ENCODE measurements around the gene CYB5R4.
"Not testable (repeated sequence)": the region's sequence is repeated elsewhere in the genome, so short reads cannot be mapped to it uniquely, and the experiment has no call there.

Gene CYB5R4

GRCh38 chr6:83862776-83863471, 3.4 kb downstream of the CYB5R4 start:
- DNase-seq = no peak

- no peak for DNase-seq
These were observed 7.6 kb downstream of the CYB5R4 start for GRCh38 chr6:83867043-83867442.

DNA sequence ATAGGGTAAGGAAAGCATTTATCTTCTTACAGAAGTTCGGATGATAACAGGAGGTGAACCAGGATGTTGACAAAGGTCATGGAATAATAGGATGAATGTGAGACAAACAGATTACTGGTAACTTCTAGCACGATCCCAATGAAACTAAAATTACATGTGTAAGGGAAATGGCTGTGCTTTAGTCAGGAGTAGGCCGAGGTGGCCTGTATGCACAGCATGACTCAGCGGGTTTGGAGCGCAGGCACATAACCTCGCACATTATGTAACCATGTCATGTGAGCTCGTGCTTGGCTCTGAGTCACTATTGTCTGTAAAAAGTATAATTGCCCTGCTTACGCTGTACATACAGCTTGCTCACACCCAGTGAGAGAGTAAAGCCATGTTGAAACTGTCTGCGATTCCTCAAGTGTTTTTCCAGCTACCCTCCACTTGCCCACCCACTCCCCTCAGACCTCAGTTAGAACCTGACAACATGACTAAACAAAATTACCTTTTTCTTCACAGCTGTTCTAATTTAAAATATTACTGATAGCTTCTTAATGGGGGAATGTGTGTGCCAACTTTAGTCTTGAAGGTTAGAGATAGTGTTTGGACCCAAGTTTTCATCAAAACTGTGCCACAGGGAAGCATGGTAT, 8.2 kb downstream of the CYB5R4 start:
- peak in 2 of 58 donors; percentile 7 to 59 for DNase-seq

- no peak for DNase-seq
These were observed 9.2 kb downstream of the CYB5R4 start for GRCh38 chr6:83868639-83869038.

DNA sequence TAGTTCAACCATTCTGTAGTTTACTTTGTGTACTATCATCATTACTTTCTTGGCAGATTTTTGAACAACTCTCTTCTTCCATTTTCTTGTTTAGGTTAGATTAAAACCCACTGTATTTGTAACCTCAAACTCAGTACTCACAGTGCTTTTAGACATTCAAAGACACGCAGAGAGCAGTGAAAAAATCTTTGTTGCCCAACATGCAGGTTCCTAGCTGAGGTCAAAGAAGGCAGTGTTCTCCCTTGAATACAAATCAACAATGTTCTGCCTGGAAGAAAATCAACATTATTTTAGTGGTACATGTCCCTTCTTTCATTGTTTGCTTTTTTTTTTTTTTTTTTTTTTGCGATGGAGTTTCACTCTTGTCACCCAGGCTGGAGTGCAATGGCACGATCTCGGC, 11.2 kb downstream of the CYB5R4 start:
- DNase-seq = no peak

DNA sequence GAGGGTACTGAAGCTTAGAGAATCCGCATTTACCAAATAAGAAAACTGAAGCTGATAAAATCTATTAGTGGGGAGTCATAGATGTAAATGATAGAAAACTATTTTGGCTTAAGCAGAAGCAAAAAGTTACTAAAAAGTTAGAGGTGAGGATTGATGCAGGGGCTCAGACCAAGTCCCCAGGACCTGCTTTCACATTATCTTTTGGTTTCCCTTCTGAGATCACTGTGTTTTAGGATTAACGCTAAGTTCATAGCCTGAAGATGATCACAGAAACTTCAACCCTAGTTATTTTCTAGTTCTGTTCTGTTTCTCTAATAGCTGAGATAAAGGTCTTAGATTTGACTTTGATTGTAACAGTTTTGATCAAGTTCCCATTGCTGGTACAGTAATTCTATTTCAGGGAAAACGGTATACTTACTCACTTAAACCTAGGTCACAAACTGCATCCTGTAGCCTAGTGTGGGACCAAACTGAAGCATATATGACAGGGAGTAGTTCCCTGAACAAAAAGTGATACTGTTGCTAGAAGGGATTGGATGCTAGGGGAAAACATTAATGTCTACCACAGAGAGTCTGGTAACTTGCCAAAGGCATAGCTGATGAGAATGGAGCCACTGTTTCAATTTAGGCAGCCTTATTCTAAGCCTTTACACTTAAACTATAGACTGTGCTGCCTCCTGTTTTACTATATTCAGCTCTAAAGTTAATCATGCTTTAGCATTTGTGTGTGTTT, 13.1 kb downstream of the CYB5R4 start:
- peak in 3 of 58 donors; percentile 2 to 10 (median 8) for DNase-seq

DNA sequence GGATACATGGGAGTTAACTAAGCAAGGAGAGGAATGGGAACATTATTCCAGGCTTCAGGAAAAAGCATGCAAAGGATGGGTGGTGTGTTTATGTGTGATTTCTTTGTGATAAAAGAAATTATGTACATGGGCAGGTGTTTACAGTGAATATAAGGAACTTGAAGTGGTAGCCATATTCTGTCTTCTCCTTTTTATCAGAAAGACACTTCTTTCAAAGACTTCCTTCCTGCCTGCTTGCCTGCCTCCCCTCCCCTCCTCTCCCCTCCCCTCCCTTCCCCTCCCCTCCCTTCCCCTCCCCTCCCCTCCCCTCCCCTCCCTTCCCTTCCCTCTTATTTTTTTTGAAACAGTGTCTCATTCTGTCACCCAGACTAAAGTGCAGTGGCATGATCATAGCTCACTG, 14.4 kb downstream of the CYB5R4 start:
- DNase-seq = no peak

DNA sequence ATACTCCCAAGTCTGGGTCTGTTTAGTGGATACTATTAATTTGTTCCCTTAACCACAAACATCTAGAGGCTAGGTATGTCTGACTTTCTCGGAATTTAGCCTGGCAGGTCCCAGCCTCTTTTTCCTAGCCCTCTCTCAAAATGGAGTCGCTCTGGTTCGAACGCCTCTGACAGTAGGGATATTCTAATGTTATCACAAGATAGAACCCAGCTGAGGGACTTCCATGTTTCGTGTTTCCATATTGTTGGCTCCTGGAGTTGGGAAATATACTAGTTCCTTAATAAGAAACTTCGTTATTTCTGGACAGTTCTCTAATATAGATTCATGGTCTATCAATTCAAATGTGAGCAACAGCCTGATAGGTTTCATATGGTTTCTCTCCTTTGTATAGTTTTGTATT, 16.4 kb downstream of the CYB5R4 start:
- no peak for DNase-seq

DNA sequence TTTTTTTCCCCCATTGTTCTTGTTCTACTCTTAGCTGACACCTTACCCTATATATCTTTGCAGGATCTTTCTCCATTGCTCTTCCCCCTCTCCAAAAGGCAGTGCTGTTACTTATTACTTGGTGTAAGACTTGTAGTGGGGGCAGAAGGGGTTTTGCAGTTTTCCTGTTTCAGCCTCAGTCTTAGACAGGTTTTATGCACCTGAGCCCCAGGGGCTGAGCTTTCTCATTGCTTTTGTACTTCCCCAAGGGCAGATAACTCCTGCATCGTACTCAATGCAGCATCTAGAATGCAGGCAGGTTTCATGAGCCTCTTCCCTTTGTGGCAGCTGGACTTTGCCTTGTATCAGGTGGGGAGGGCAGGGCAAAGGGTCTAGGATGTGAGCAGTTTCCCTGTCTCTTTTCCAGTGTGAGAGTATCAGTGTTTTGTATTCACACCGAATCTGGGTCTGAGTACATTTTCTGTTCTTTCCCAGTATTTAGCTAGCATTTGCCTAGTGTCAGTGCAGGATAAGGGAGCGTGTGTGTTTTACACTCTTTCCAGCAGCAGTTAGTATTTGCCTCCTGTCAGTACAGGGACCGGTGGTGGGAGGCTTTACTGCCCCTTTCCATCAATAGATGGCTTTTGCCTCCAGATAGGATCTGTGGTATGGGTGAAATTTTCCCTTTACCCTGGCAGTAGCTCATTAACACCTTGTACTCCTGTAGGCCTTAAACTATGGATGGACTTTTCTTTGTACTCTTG, 19.6 kb downstream of the CYB5R4 start:
- DNase-seq = no peak

DNA sequence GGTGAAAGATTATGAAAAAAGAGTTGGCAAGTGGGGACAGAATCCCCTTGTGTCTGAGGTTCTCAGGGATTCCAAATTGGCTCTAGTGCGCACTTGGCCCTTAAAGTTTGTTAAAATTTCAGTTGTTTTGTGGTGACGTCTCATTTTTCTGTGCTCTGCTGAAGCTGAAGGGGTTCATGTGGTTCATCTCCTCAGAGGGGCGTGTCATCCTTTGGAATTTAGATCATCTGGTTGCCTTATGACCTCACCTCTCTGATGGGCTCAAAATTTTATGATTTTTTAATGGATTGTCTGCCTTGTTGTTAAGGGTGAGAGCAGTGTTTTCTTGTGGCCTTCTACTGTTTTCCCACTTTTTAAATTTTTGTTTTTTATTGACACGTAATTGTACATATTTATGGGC, 20.3 kb downstream of the CYB5R4 start:
- no peak for DNase-seq

DNA sequence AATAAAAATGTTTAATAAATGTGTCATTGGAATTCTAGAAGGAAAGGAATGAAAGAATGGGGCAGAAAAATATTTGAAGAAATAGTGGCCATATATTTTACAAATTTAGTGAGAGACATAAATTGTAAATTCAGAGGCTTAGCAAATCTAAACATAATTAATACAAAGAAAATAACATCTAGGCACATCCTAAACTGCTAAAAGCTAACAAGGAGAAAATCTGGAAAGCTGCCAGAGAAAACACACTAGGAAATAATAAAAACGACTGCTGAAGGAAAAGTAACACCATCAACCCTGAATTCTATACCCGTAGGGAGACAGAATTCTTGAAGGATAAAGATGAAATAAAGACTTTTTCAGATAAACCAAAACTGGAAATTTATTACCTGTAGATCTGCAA, 23.8 kb downstream of the CYB5R4 start:
- DNase-seq = no peak

DNA sequence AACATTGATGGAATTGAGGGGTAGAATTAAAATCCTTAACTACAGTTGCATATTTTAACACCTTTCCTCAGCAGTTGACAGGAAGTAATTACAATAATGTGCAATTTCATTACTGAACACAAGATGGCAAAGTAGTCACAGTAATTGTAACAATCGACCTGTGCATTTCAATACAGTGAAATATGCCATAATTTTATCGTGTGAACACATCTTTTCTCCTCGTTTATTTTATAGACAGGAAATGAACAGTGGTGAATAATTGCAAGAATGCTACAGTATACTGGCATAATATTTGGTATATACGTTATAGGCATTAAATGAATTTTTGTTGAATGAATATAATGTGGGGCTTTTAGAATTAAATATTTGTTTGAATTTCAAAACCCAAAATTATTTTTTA, 25.0 kb downstream of the CYB5R4 start:
- no peak for DNase-seq

DNA sequence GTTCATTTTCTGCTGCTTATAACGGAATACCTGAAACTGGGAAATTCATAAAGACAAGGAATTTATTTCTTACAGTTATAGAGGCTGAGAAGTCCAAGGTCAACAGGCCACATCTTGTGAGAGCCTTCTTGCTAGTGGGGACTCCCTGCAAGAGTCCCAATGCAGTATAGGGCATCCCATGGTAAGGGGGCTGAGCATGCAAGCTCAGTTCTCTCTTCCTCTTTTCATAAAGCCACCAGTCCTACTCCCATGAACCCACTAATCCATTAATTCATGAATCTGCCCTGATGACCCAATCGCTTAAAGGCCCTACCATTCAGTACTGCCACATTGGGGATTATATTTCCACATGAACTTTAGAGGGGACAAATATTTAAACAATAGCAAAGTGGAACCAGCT, 26.5 kb downstream of the CYB5R4 start:
- DNase-seq = no peak

GRCh38 chr6:83889621-83890020, 30.1 kb downstream of the CYB5R4 start:
- no peak for DNase-seq

GRCh38 chr6:83890520-83890919, 31.0 kb downstream of the CYB5R4 start:
- DNase-seq = no peak

DNA sequence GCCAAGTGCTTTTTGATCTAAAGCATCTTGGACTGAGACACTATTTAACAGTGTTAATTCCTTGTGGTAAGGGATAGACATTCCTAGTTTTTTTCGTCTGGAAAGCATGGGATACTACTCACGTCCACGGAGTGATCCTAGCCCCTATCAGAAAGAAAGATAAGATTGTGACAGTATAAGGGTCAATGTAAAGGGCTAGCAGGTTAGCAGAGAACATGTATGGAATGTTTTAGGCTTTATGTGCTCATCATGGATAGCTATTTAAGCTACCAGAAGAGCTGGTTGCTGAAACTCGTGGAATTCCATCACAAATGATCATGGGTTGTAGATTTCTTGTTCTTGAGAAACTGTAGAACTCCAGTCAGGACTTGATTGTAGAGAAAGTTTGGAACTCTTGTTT, 32.1 kb downstream of the CYB5R4 start:
- DNase-seq = no peak

- no peak for DNase-seq
These were observed 33.5 kb downstream of the CYB5R4 start for GRCh38 chr6:83893024-83893423.

GRCh38 chr6:83897094-83897493, 37.6 kb downstream of the CYB5R4 start:
- not testable (repeated sequence) for DNase-seq

DNA sequence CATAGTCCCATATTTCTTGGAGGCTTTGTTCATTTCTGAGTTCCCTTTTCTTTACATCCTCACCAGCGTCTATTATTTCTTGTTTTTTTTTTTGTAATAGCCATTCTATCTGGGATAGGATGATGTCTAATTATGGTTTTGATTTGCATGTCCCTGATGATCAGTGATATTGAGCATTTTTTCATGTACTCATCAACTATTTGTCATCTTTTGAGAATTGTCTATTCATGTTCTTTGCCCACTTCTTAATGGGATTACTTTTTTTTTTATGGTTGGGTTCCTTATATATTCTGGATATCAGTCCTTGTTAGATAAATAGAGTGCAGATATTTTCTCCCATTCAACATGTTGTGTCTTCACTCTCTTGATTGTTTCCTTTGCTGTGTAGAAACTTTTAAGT, 42.1 kb downstream of the CYB5R4 start:
- DNase-seq = no peak

DNA sequence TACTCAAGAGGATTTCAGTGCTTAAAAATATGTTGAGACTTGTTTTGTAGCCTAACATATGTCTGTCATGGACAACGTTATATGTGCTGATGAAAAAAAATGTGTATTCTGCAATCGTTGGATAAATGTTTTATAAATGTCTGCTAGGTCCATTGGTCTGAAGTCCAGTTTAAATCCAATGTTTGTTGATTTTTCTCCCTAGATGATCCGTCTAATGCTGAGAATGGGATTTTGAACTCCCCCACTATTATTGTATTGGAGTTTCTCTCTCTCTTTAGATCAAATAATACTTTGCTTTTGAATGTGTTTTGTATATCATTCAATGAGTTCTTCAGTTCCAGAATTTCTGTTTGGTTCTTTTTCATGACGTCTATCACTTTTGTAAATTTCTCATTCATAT, 44.9 kb downstream of the CYB5R4 start:
- DNase-seq = no peak

DNA sequence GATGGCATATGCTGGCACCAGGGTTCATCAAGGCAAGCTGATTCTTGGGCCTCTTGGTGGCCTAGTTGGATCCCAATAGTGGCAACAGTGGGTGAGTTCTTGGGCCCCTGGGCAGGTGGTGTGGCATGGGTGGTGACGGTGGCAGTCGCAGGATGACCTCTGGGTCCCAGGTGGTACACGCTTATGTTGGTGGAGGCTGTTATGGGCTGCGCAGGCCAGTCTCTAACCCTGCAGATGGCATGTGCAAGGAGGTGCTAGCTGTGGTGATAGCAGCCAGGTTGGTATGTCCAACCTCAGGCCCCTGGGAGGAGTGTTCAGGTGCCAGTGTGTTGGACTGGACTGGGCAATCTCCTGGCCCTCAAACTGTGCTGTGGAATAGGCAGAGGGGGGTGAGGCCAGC, 46.2 kb downstream of the CYB5R4 start:
- DNase-seq = no peak
